Epidermal melanocyte (primary cell): ENCODE measurements around the gene SLC6A5.

ENCODE experiments used
- DNase-seq: peaks from one replicate; pipeline ENCODE4 v3.0.0; 2011; ENCODE audit warnings: low spot score; ENCODE audit not compliant: insufficient read length

Gene SLC6A5

DNA sequence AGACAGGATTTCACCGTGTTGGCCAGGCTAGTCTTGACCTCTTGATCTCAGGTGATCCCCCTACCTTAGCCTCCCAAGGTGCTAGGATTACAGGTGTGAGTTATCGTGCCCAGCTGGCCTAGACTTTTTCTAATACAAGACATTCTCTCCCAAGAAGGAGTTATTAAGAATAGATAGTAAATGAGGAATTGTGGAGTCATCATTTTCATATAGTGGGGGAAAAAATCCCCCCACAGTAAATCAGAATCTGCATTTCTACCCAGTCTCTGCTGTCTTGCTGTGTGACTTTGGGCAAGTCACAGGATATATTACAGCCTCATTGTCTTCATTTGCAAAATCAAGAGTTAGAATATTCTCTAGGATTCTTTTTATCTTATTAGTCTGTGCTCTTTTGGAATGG is 21.6 kb downstream of the SLC6A5 start:
- no peak for DNase-seq

DNA sequence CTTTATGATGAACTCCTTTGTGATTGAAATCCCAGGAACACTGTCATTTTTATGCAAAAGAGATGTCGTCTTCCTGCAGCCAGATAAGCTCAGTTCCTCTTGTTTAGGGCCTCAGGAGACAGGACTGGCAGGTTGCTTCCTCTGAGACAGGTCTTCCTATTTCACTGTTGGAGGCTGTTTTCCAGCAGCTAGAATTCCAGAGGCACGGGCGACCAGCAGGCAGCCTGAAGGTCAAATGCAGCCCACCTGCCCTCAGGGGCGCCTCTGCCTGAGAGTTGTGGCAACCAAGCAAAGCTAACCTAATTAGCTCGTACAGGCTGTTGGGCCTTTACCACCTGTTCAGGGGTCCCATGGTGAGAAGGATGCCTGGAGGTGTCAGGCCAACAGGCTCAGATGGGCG is 22.3 kb downstream of the SLC6A5 start:
- no peak for DNase-seq

DNA sequence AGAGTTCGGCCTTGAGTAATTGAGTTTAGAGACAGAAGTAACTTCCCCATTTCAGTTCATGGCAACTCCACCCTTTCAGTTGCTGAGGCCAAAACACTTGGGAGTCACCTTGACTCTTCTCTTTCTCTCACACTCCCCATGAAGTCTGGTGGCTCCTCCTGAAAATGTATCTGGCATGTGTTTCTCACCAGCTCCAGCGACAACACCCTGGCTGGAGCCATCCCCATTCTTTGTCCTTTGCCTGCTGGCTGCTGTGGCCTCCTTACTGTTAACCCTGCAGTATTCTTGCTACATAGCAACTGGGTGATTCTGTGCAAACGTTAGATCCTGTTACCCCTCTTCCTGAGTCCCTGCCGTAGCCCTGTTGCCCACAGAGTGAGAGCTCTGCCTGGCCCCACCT is 23.8 kb downstream of the SLC6A5 start:
- DNase-seq: no peak

DNA sequence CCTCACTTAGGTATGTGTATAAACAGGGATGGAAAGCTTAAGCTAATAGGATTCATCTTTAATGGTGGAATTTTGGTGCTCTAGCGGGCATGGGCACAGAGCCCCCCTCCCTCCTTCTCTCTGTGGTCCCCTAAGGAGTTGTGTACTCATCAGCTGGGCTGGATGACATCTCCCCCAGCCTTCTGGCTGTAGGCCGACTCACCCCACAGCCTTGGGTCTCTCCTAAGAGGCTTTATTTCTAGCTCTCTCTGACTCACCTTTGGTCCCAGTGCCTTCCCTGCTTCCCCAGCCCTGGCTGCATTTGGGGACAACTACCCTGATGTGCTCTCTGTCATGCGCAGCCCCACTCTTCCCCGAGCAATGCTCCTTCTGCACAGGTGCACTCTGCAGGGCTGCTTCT is 26.9 kb downstream of the SLC6A5 start:
- no peak for DNase-seq

DNA sequence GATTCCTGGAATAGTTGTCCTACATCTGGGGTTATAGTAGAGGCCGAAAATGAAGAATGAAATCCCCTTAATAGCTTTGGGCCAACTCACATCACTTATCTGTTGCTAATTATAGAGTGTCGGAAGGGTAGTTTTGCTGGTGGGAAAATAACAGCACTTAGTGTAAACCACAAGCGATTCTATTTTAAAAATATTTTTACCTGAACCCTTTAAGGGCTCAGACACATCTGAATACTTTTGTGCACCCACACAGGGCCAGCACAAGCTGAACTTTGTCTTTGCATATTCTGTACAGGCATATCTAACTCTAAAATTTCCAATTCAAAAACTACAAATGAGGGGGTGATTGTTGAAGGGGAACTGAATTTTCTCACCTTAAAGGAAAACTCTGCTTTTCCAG is 27.6 kb downstream of the SLC6A5 start:
- DNase-seq: no peak

DNA sequence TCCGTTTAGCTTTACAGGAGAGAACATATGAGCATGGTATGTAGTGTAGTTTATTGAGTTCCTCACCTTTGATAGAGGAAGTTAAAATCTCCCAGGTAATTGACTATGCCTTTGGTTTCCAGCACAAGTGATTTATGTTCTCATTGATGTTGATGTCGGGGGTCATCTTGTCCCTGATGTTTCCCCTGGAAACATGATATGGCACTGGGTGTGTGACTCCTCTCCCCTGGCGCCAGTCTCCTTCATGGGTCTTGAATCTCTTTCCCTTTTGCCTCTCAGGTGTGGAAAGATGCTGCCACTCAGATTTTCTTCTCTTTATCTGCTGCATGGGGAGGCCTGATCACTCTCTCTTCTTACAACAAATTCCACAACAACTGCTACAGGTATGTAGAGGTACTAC is 28.3 kb downstream of the SLC6A5 start:
- no peak for DNase-seq

DNA sequence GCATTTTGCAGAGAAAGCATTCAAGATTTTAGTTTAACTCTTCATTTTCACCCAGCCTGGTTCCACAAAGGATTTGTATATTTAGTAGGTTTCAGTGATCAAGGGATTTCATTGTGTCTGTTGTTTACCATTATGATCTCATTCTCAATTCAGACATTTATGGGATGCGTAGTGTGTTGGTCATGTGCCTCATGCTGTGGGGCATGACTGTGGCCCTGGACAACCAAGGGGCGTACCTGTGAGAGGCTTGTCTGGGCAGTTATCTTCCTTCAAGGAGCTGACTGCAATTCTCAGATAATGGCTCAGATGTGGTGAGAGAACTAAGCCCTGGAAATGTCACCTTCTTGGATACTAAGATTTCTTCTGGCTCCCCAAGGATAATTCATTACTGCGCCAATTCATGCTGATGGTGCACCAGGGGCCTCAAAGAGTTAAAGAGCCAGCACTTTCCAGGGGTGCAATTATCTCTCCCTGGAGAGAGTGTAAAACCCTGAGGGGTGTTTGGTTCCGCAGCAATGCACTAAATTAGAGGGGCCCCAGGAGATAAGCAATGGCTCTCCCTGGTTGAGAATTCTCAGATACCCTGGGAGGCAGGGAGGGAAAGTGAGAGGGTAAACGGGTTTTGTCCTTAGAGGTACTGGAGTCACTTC is 32.2 kb downstream of the SLC6A5 start:
- no peak for DNase-seq

DNA sequence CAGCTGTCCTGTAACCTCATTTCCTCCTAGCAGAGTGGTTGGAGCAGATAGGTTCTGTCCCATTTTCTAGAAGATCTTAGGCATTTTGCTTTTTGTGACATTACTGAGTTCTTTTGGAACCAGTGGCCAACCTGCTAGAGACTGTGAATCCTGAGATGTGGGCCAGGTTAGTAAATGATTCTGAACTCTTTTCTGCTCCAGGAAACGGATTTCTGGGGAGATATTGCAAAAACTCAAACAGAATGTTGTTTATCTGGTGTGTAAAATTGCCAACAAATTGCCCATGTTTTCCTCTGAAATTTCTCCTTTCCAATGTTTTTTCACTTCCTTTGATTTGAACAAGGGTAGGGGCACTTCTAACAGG is 32.7 kb downstream of the SLC6A5 start:
- no peak for DNase-seq

DNA sequence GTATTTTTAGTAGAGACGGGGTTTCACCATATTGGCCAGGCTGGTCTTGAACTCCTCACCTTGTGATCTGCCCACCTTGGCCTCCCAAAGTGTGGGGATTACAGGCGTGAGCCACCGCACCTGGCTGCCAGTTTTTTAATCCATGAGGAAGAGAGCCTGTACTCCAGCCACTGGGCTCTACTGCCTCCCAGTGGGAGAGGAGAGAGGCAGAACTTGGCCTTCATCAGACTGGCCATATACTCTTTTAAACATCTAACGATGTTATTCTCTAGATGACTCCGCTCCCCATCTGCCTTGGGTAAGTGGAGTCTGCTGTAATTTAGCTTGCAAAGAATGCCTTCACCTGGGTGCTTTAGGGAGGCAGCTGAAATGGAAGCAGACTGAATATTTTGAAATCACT is 34.6 kb downstream of the SLC6A5 start:
- DNase-seq: no peak

DNA sequence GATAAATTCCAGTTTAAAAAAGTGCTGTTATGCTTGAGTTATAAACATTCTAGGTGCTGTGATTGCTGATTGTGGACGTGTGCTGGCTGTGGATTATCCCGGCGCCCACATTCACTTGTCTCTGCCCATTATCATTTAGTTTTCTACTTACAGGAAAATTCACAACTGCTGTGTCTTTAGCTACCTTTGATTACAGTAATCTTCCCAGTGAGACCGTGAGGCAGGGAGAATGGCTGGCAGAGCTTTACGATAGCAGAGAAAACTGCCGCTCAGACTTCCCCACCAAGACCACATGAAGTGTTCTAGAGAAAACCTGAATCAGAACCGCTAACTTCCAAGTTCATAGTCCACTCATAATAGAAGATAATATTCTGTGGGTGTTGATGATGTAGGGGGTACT is 35.4 kb downstream of the SLC6A5 start:
- DNase-seq: no peak

DNA sequence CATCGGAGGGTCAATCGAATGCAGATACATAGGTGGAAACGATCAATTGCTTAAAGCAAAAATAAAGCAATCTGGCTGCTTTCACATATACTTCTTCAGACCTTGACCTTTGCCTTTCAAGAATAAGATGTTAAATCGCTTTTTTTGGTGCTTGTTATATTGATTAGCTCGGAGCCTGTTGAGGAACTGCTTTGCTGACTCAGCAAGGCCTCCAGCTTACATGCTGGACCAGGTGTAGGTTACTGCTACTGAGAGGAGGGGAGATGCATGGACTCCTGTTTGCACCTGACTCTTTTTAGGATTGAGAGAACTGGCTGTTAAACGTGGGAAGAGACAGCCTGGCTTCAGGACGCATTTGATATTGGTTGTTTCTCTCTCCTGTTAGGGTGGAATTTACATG is 38.7 kb downstream of the SLC6A5 start:
- no peak for DNase-seq

DNA sequence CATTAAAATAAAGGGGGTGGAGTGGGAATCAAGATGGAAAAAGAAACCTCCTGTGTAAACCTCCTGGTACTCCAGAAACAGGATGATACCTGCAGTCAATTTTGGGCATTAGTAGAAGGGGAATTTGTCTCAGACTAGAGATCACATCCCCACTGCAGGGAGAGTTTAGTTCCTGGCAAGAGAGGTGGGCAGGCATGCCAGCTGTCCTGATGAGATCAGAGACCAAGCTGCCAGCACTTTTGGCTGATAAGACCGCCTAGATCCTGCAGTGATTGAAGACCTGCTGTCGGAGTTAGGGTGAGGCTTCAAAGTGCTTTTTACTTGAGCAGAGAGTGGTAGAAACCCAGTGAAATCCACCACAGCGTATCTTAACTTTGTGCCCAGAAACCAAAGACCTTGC is 40.3 kb downstream of the SLC6A5 start:
- DNase-seq: no peak

DNA sequence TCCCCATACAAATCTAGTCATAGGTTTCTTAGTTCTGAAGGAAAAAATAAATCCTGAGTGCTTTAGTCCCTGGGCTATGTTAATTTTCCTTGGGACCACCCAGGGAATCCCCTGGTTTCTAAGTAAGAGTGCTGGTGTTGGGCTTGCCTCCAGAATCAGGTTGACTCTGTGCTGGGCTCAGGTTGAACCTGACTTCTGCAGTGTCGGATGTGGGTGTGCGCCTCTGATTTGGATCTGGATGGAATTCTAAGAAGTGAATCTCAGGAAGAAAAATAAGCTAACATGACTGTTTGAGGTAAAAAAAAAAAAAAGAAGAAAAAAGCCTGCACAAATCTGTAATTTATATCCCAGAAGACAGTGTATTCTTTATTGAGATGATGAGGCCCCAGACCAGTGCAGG is 41.0 kb downstream of the SLC6A5 start:
- DNase-seq: no peak

DNA sequence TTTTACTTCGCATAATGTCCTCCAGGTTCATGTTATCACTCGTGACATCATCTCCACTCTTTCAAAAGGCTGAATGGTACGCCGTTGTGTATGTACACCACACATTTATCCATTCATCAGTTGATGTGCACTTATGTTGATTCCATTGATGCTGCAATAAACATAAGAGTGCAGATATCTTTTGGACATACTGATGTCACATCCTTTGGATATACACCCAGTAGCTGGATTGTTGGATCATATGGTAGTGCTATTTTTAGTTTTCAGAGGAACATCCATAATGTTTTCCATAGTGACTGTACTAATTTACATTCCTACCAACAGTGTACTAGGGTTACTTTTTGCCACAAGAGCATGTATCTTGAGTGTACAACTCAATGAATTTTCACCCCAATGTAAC is 45.0 kb downstream of the SLC6A5 start:
- DNase-seq: no peak

DNA sequence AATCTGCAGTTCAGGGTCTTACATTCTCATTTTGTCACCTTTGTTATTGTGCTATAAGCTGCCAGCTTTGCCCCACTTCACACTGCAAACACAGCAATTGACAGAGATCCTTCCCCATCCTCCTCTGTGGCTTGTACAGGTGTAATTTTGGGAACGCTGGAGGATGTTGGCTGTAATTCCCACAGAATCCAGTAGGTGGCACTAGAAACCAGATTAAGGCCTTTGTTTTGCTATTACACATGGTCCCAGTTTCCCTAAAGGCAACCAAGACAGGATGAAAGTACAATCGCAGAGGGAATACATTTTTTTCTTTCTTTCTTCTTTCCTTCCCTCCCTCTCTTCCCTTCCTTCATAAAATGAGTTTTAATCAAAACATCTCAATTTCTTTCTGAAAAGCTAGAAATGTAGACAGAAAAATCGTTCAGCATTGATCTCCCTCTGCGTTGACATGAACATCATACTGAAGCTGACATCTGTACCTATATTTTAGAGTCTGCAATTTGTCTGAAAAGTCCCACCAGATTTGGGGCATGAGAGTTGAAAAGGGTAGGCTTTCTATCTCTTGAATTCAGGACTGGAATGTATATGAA is 48.7 kb downstream of the SLC6A5 start:
- DNase-seq: peak; percentile 64

DNA sequence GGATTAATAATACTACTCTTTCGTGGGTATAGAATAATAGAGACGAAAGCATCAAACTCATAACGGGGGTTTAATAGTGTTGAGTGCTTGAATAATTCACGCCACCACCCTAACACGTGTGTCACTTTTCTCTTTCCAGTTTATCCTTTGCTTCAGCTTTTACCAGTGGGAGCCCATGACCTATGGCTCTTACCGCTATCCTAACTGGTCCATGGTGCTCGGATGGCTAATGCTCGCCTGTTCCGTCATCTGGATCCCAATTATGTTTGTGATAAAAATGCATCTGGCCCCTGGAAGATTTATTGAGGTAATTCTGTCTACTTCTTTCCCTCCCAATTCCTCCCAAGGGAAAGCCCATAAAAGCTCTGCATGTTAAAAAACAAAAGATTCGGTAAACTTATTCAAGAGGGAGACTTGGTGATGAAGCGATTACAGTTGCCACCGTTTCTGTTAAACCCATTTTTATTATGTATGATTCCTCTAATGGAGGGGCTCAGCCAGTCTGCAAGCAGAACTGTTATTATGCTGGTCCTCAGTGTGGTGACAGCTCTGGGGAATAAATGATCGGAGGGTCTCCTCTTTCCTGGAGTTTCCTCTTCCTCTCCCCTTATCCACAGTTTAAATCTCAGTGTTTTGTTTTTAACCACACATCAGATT is 52.9 kb downstream of the SLC6A5 start:
- no peak for DNase-seq

DNA sequence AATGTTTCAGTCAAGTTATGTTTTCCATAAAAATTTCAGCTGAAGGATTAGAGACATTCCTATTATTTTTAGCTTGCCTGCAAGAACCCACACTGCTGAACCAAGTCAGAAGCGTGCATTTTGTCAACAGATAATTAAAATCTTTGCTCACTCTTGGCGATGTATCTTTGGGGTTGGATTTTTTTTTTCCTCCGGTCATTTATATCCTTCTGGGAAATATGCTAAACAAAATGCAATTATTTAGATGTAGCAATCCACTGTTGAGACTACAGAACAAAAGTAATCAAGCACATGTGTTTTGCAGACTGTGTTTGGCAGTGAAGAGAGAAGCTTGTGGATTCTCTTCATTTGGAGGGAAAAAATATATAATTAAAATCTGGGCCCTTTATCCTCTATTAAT is 54.6 kb downstream of the SLC6A5 start:
- DNase-seq: no peak

DNA sequence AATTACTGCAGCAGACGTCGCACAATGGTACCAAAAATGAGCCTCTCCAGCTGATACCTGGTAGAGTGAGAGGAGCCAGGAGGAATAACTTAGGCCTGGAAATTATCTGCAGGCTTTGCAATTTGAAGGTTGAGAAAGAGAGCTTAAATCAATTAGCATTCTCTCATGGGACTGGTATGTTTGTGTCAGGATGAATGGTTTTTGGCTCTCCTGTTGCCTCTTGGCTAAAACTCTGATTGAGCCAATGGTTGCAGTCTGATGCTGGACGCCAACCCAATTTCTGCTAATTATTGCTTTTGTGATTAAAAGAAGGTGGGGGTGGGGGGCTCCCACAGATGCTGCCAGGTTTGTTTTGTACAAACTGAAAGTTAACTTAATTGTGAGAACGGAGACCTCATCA is 57.5 kb downstream of the SLC6A5 start:
- no peak for DNase-seq

DNA sequence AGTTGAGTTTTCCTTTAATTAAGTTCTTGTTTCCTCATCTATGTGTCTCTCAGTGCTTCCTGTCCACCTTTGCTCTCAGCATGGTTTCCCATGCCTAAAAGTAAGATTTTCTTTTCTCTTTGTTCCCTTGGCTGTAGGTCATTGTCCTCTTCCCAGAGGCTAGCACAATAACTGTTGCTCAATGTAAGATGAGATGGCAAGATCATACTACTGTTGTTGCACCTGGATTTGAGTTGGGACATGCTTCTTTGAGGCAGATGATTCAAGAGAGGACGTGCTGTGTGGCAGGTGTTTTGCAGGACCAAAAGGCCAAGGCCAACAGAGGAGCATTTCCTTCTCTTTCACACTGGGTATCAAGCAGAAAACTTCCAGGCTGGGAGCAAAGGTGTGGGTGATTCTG is 58.7 kb downstream of the SLC6A5 start:
- no peak for DNase-seq

DNA sequence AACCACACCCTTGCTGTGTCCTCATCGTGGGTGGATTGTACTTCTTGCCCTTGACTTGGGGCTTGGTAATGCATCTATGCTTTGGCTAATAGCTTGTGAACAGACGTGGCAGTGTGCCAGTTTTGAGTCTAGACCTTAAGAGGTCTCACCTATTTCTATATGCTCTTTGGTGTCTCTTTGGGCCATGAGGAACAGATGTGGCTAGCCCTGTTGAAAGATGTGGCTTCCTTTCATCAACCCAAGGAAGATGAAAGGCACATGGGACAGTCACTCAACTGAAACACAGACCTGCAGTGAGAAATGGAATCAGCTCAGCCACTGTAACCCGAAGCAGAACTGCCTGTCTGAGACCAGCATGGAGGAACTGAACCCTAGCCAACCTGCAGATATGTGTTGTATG is 62.0 kb downstream of the SLC6A5 start:
- no peak for DNase-seq

DNA sequence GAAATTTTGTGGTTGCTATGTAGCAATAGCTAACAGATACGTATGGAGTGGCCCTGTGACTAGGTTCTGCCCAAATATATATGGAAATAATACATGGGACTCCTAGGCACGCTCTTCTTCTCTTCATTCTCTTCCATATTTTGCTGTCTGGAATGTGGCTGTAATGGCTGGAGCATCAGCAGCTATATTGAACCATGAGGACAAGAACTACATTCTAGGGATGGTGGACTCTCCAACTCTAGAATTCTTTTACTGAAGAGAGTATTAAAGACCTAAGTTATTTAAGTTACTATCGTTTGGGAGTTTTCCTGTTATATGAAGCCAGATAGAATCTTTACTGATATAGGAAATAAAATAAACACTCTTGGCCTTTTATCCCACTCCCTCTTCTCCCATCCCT is 62.4 kb downstream of the SLC6A5 start:
- DNase-seq: no peak

DNA sequence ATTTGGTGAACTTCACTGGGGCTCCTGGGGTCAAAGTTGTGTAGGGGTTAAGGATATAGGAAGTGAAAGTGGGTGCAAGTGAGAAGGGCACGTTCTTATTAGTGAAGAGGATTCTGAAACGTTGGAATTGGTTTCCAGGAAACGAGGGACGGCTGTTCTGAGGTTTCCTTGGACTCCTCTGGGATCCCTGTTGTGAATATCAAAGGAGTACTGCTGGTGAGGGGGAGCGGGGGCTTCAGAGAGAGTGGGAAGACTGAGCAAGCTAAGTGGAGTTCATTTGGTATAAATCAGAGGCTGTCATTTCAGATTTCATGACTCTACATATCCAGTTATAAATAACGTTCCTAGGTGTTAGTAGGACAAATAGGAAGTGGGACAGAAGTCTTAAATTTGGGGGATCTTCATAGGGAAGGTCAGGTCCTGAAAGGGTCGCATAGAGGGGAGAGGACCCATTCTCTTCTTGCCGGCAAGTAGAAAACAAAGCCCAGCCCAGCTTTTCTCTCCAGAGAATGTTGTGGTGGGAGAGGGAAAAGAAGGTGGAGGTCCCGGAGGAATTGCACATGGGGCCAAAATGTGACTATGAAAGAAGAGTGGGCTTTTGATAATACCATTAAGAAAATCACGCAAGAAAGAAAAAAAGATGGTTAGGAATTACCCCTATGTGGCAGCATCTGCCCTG is 68.9 kb downstream of the SLC6A5 start:
- no peak for DNase-seq
